Sciatic nerve (tissue), 2 donors: ENCODE results near the gene PHF2. TPM values are rescaled to one million over a fixed set of nuclear protein-coding genes. Genes with fewer than 3 reads are reported as not detected.
A peak's percentile ranks its signal among the peaks of the same experiment; 100 is the strongest.

Experiments
- ATAC-seq: fragments of 200-7000 bp; cut with Tn5 transposase; one replicate; pipeline ENCODE4 v1.9.1; 2020; ENCODE audit warnings: mild to moderate bottlenecking, moderate library complexity
- DNase-seq: peaks from one replicate; pipeline ENCODE4 v3.0.0-alpha.2; 2020; ENCODE audit warnings: low spot score
- intact Hi-C: fragments of 100-400 bp; cut with DNase I; formaldehyde crosslinking; loops from one replicate; pipeline ENCODE4 v1.14.2; 2022
- total RNA-seq: library from RNA; stranded (reverse); fragmentation: NEBNext Ultra II Directional; extraction: Animal tissue kit (Norgen Biotek cat#: 25700); gene quantifications from one replicate; pipeline ENCODE4 v1.2.1, GENCODE V29; 2021
- donor health status: DM: no; HTN: no; CAD: no.
- donor health status: DM: no; HTN: no; CAD: no.

The PHF2 gene
- total RNA-seq, 1 donor from 2014 or later = 41.5 TPM

DNA sequence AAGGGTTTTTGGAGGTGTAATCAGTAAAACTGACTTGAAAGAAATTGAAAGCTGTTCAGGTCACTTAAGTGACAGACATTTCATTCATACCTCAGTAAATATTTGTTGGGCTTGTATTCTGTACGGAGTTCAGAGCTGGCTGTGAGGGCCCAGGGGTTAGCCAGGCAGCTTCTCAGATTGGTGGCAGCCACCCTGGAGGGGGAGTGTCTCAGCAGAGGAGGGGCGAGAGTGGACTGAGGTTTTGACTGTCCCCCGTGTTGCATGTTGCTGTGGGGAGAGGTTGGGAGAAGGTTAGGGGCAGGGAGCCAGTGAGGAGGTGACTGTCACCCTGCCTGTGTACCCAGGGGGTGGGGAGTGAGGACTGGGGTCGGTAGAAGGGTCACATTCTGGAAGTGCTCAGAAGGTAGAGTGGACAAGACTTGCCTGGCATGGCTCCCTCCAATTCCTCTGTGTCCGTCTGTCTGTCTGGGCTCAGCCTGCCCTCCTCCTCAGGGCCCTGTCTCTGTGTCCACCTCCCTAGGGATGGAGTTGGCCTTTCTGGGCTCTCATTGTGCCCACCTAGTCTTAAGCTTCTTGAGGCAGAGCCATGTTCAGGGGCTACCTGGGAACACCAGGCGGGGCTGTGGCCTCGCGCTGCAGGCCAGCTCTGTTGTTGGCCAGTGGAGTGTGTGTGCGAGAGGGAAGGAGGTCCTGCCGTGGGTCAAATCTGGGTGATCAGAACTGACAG is 4.4 kb downstream of the PHF2 start:
- intact Hi-C loops = no loop called here
- ATAC-seq (no peak), DNase-seq (no peak)

DNA sequence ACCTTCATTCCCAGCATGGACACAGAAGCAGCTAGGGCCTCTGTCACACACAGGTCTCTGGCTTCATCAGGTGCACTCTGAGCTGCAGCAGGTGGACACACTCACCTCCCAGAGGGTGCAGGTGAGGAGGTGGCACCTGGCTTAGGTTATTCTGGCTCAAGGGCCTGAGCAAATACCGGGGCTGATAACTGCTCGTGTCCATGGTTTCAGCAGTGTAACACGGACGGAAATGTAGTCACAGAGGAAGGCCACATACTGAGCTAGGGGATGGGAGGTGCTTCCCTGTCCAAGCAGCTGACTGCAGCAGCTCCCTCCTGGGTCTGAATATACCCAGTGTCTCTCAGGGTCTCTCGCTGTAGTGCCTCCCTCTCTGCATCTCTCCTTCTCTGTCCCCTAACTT is 5.7 kb downstream of the PHF2 start:
- intact Hi-C loops = no loop called here
- ATAC-seq = no peak
- DNase-seq = no peak

DNA sequence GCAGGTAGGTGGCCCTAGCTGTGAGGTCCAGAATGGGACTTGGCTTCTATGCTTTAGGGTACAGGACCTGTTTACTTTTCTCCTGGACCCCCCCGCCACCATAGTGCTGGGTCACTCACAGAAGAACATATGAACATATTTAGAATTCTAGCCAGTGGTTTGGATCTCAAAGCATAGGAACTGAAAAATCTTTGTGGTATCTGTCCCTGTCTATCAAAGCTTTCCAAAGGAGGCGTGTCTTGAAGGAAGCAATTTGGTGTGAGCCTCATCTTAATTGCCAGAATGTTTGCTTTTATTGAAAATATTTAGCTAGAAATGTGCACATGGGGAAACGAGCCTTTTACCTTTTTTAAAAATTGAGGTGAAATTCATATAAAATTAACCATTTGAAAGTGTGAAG is 6.2 kb downstream of the PHF2 start:
- DNase-seq = no peak
- no peak for ATAC-seq
- intact Hi-C loops = no loop called here

DNA sequence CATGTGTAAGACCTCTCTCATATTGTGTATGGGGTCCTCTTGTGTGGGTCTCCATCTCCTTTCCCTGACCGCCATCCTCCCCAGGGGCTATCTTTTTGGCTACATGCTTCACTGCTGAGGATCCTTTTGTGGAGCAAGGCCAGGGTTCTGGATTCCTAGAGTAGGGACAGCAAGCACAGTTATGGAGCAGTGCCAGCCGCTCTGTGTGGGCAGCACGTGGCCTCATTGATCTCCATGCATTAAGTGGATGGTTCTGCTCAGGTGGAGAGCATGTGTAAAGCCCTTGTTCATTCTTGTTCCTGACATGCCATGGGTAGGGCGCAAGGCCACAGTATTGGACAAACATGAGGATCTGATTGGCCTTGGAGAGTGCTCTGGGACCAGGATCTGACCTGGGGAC is 8.9 kb downstream of the PHF2 start:
- DNase-seq = no peak
- intact Hi-C loops = no loop called here

DNA sequence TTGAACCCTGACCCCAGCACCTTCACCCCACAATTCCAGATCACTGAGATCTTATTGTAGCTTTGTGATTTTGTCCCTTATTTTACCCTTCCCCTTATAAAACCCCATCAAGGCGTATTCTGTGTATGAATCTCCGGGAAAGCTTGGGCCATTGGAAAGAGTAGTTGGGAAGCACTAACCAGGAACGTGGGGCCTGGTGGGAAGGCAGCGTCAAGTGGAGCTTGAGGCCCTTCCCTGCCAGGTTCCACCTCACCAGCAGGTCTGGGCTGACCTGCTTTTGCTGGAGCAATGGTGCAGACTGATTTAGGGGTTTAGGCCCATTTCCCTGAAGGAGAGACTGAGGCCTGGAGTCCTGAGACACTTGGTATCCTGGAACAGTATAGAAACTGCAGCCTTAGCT is 9.3 kb downstream of the PHF2 start:
- intact Hi-C loops = no loop called here
- ATAC-seq (no peak), DNase-seq (no peak)

More for the DNA sequence above, 8.9 kb downstream of the PHF2 start:
- ATAC-seq = no peak

DNA sequence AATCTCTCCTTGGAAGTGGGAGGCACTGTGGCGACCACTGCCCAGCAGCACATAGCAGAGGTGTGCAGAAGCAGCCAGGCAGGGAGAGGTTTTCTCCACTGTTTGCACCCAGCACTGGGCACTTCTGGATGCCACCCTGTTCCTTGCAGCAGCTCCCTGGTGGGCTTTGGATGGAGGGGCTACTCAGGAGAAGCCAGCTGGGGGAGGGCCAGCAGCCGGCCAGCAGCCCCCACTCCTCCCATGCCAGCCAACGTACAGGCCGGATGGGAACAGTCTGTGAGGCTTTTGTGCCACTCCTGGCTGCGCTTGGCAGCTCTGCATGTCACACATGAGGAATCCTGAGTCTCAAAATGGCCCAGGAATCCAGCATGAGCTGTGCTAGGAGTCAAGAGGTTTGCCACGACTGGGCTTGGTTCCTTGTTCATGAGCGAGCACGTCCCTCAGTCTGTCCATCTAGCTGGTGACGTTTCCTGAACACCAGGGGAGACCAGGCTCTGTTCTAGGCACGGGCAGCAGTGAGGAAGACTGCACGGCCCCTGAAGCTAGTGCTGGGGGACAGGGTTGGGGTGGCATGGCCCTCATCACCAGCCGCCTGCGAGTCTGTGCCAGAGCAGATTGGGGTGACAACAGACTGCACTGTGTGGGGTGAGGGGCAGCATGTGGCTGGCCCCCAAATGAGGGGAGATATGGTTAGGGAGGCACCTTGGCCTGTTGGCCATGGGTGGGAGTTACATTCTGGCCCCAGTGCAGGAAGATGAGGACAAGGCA is 10.1 kb downstream of the PHF2 start:
- ATAC-seq (no peak), DNase-seq (no peak)
- intact Hi-C loops = no loop called here

DNA sequence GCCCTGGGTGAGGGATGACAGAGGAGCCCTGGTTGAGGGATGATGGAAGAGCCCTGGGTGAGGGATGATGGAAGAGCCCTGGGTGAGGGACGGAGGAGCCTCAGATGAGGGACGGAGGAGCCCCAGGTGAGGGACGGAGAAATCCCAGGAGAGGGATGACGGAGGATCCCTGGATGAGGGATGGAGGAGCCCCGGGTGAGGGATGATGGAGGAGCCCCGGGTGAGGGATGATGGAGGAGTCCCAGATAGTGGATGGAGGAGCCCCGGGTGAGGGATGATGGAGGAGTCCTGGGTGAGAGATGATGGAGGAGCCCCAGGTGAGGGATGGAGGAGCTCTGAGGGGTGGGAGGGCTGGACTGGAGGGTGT is 10.9 kb downstream of the PHF2 start:
- no peak for DNase-seq
- intact Hi-C loops = no loop called here

DNA sequence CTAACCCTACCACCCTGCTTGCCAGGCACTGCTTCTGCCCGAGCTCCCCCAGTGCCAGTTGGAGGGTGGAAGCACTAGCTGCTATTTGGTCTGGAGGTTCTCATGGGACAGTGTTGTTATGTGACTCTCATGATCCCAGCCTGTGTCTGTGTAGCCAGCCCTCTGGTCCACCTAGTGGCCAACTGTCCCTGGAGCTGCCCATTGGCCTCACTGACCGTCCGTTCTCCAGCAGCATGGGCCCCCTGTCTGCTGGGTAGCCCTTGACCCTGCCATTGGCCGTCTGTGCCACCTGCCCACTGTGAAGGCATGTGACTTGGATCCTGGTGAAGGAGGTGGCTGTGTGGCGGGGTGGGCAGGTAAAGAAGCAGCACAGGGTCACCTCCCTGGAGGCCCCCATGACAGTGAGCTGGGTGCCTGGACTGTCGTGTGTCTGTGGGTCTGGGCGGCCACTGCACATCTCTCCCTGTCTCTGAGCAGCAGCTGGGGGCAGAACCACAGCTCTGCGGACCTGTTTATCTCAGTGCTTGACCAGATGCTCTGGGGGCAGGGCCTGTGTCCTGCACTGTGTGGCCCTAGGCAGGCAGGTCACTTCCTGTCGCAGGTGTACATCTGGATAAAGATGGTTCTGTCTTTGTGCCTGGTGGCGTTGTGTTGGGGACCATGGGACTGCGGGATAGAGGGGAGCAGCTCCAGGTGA is 11.4 kb downstream of the PHF2 start:
- peak; percentile 16 for ATAC-seq
- intact Hi-C loops = no loop called here
- DNase-seq = no peak

More for the DNA sequence above, 10.9 kb downstream of the PHF2 start:
- peak; percentile 23 for ATAC-seq

DNA sequence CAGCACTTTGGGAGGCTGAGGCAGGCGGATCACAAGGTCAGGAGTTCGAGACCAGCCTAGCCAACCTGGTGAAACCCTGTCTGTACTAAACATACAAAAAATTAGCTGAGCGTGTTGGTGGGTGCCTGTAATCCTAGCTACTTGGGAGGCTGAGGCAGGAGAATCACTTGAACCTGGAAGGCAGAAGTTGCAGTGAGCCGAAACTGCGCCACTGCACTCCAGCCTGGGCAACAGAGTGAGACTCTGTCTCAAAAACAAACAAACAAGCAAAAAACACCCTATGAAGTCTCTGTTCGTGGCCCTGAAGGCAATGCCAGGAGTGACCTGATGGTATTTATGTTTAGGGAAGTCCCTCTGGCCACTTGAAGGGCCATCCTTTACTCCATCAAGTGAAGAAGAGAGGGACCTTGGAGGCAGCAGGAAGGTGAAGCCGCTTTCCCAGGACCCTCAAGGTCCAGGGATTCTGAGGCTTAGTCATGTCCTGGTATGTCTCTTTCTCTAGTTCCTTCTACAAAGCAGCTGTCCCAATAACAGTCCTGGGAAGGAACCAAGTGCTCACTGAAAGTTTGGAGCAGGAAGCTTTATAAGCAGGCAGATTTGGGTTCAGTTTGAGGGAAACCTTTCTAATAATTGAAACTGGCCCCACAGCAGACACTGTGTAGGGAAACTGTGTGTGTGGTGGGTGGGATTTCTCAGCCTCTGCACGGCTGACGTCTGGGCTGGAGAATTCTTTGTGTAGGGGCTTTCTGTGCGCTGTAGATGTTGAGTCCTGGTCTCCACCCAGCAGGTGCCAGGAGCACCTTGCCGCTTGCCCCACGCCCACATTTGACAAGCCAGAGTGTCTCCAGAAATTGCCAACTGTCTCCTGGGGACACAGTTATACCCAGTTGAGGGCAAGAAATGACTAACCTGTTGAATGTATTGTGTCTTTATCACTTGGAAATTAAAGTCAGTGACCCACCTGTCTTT is 12.5 kb downstream of the PHF2 start:
- DNase-seq = peak; percentile 10
- no peak for ATAC-seq
- intact Hi-C loops = no loop called here

DNA sequence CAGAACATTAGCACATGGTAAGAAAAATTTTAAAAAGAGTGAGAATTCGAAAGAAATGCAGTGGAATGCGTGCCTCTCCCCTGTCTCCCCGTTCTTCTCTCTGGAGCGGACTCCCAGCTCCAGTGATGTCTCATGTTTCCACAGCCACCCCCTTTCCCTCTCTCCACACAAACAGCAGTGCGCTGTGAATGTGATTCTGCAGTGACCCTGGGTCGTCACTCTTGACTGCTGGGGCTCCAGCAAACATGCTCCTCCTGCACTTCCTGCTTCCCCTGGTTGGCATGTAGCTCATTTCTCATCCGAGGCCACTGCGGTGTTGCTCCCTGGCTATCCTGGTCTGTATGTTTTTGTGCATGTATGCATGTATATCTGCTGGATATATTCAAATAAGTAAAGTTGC is 13.3 kb downstream of the PHF2 start:
- DNase-seq = peak; percentile 52
- peak; percentile 47 for ATAC-seq
- intact Hi-C loops = no loop called here

DNA sequence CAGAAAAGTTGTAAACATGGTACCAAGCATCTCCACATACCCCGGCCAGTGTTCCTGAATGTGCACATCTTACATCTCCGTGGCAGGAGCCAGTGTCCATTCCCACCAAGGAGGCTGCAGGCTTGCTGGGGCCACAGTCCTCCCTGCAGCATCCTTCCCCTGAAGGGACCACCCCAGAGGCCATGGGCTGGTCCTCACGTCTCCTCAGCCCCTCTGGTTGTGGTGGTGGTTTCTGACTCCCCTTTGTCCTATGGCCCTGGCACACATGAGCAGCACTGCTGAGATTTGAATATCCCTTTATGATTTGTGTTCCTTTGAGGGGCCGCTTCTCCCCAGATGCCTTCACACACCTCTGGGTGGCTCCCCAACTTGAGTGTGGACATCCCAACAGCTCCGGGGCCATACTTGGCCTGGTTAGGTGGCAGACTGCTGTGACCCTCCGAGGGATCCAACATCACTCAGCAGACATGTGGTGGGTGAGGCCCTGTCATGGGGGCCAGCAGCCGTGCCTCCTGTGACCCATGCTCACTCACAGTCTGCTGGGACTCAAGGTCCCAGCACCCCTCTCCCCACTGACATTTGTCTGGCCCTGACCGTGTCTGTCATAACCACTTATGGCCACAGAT is 14.3 kb downstream of the PHF2 start:
- peak; percentile 31 for DNase-seq
- ATAC-seq = no peak
- intact Hi-C loops = no loop called here

DNA sequence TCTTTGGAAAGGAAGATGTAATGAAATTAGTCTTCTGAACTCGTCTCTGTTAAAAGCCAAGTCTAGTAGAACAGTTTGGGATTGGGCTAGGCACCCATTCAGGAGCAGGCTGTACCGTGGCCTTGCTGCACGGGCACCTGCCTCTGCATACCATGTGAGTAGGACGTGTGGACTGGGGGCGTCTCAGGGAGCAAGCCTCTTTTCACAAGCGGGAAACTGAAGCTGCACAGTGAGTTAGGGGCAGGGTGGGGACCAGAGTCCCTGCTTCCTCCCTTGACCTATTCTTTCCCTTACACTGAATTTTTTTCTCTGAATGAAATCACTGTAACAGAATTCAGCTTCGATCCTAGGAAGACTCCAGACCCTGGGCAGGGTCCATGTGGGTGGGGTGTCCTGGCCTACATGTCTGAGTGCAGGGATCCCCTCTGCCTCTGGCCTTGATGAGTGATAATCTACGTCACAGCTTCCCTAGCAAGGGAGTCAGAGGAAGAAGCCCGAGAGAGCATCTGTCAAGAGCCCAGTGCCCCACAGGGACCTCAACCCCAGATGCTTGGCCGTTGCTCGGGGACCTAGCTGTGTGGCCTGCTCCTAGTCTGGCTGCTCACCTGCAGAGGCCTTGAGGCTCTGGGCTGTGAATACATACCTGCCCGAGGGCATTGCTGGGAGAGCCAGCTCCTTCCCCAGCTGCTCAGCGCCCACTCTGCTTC is 15.1 kb downstream of the PHF2 start:
- ATAC-seq = no peak
- DNase-seq = peak; percentile 39
- intact Hi-C loops = no loop called here

DNA sequence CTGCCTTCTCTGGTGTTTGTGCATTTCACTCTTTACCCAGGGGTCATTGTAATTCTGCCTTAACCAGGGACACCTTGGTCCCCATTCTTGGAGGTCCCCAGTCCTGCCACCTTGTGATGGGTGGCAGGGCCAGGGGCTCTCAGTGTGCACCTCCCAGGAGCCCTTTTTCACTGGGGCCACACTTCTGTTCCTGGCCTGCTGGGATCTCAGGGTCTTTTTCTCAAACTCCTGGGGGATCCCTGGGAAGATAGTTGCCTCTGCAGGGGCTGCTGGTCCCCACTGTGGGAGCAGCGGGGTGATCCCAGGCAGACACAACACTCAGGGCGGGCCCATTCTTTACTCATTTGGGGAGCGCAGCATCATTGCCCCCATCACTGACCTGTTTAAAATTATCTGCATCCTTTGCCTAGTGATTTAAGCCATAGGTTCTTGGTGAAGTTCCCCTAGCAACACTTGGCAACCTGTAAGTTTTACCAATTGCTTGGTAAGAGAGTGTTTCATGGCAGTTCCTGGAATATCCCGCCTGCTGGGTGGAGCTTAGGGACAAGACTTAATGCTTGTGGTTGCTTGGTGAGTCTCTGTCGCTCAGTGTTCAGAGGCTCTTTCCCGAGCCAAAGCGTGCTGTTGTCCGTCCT is 15.7 kb downstream of the PHF2 start:
- ATAC-seq = no peak
- intact Hi-C loops = no loop called here
- no peak for DNase-seq

DNA sequence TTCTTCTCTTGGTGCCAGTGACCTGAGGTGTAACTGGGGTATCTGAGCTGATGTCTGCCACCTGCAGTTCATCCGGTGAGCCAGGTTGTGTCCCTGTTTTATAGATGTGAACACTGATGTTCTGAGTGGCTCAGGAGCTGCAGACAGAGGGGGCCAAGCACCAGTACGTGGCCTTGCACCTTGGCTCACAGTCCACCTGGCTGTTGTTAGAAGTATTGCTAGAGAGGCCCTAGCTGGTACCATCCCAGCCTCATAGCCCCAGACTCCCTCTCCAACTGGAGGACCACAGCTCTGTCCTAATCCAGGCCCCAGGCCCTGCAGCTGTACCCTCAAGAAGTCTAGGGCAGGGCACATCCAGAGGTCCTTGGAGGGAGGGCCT is 16.2 kb downstream of the PHF2 start:
- ATAC-seq (no peak), DNase-seq (peak; percentile 47)
- intact Hi-C loops = no loop called here

DNA sequence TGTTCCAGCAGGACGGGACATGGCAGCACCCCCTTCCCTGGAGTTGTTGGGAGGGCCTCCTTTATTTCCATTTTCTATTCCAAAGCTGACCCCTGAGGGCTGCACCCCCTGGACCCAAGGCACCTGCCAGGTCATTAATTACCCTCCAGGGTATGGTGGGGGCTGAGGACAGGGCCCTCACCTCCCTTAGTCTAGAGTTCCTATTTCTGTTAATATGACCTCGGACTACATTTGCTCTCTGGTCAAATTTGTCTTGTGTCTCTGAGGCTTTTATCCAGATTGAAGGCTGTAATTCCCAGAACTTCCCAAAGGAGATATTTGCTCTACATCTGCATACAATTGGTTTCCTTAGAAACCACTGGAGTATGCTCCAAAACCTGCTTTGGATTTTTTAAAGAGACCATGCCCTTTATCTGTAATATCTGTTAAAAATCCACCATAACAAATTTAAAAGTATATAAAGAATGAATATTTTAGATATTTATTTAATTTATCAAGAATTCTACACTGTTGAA is 16.8 kb downstream of the PHF2 start:
- ATAC-seq (peak; percentile 39), DNase-seq (peak; percentile 15)
- intact Hi-C loops = no loop called here

DNA sequence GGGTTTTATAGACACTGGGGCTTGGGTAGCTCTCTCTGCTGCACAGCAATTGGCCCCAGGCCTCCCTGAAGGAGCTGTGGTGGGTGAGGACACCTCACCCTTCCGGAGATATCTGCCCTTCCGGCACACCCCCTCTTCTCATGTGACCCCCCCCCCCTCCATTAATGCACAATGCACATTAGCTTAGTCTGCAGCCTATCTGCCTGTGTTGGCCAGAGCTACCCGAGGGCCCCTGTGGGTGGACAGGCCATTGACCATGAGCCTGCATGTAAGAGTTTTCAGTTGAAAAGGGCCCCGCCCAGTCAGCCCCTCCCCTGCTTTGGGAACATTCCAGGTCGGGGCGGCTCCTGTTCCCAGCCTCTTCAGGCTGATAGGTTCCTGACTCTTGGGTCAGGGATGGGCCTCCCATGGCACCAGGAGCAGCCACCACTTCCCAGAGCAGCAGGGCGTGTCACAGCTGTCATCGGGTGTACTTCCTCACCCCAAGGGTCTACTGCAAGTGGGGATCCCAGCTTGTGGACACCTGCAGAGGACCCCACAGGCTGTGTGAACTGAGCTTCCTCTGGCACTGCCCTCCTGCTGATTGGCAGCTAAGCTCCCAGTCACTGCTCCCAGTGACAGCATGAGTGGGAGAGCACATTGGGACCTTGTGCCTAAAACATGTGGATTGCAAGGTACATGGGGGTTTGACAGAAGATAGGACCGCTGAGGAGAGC is 17.8 kb downstream of the PHF2 start:
- intact Hi-C loops = no loop called here
- peak; percentile 55 for DNase-seq
- ATAC-seq = peak; percentile 25

DNA sequence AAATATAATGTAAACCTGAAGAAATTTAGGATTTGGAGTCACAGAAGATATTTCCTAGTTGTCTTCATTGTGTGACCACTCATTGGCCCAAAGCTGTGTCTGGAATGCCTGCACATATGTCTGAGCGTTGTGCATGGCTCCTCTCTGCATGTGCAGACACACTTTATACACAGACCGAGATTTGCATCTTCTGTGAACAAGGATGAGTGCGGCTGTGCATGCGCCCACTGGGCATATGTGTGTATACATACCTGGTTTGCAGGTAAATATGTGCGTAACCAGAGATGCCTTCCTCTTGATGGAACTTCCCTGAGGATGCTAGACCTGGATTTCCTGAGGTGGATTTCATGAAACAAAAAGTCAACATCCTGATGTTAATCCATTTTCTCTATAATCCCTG is 19.1 kb downstream of the PHF2 start:
- ATAC-seq (no peak), DNase-seq (peak; percentile 18)

More for the DNA sequence above, 19.1 kb downstream of the PHF2 start:
- intact Hi-C loops = no loop called here
